Esophagus squamous epithelium (tissue), 5 donors: Measurements from ENCODE around the gene SP3. TPM values are rescaled to one million over a fixed set of nuclear protein-coding genes. Genes with fewer than 3 reads are reported as not detected.

ENCODE experiments used
- DNase-seq: peaks from one replicate; lab custom pipeline; 2025; lab: John Stamatoyannopoulos, UW
- H3K27ac ChIP-seq, 4 donors: fragments of 200-600 bp; sonication (generic); one replicate each; pipeline ENCODE4 v1.5.1; 2016 to 2019; ENCODE audit warnings: mild to moderate bottlenecking in 1 of 4
- H3K27me3 ChIP-seq, 4 donors: fragments of 200-600 bp; sonication (generic); 1 replicate in 3 of 4; 2 replicates in 1 of 4; pipeline versions ENCODE4 v1.5.1 to v1.6.0; 2017 to 2021; ENCODE audit warnings: antibody characterized with exemption in 1 of 4
- H3K36me3 ChIP-seq, 3 donors: fragments of 200-600 bp; sonication (generic); one replicate each; pipeline ENCODE4 v1.5.1; 2016 to 2019
- H3K4me1 ChIP-seq, 3 donors: fragments of 200-600 bp; sonication (generic); one replicate each; pipeline ENCODE4 v1.5.1; 2017 to 2019
- H3K4me3 ChIP-seq, 4 donors: fragments of 200-600 bp; sonication (generic); 1 replicate in 3 of 4; 2 replicates in 1 of 4; pipeline ENCODE4 v1.5.1; 2016 to 2019; ENCODE audit warnings: mild to moderate bottlenecking in 2 of 4, moderate library complexity in 1 of 4
- H3K9me3 ChIP-seq, 3 donors: fragments of 200-600 bp; sonication (generic); one replicate each; pipeline ENCODE4 v1.5.1; 2016 to 2019
- POLR2A ChIP-seq, 4 donors: fragments of 450-650 bp; IDR thresholded peaks; one replicate each; pipeline ENCODE4 v1.6.1; 2017; ENCODE audit warnings: antibody characterized with exemption in 4 of 4, mild to moderate bottlenecking in 4 of 4, moderate library complexity in 3 of 4
- WGBS, 2 donors: methylation state at CpG; one replicate each; pipeline ENCODE4 v1.1.5; 2018; 5-methylcytosine and 5-hydroxymethylcytosine counted together
- intact Hi-C: fragments of 100-400 bp; cut with DNase I; formaldehyde crosslinking; loops from one replicate; pipeline ENCODE4 v1.15.0; 2022
- total RNA-seq, 4 donors: library from RNA; depleted of rRNA; stranded (reverse); fragments of >200 nt; gene quantifications; one replicate each; pipeline ENCODE4 v1.1.0, GENCODE V29; 2016
- TF ChIP-seq, protein P1 (sequence below), 6 experiments: fragments of 450-650 bp in 4 of 6; fragments of 200-600 bp in 2 of 6; sonication (generic) in 2 of 6; IDR thresholded peaks; one replicate each; pipeline ENCODE4 v1.5.1; 2016 to 2019; ENCODE audit warnings: antibody characterized with exemption in 6 of 6, mild to moderate bottlenecking in 4 of 6, moderate library complexity in 4 of 6
- donor health status: DM: yes; HTN: yes; CAD: no.

The SP3 gene
- total RNA-seq, 4 donors from 2014 or later: 41.3 to 97.8 (median 67.6) TPM

DNA sequence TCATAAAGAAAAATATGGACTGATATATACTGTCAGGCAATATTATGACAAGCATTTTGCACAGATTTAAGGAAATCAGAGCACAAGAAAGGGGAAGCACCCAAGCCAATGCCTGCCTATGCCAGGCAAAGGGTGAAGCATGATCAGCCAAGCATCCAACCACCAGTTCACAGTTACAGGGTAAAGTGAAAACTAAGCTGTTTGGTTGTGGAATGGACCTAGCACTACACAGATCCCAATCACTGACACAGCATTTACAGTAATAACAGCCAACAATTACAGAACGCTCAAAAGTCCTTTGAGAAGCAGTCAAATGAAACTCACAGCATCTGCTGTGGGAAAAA is 90.3 kb downstream of the SP3 start:
- Histone ChIP-seq H3K36me3 (no peaks in the 10 kb centered on the region), H3K27me3 (no peaks in the 10 kb centered on the region), H3K9me3 (no peaks in the 10 kb centered on the region), H3K27ac (no peak overlapping the region), H3K4me3 (no peak overlapping the region), H3K4me1 (peaks cover 0 to 20% (median 10%) of the 10 kb centered on the region in 3 donors)
- TF ChIP-seq, protein P1, sequence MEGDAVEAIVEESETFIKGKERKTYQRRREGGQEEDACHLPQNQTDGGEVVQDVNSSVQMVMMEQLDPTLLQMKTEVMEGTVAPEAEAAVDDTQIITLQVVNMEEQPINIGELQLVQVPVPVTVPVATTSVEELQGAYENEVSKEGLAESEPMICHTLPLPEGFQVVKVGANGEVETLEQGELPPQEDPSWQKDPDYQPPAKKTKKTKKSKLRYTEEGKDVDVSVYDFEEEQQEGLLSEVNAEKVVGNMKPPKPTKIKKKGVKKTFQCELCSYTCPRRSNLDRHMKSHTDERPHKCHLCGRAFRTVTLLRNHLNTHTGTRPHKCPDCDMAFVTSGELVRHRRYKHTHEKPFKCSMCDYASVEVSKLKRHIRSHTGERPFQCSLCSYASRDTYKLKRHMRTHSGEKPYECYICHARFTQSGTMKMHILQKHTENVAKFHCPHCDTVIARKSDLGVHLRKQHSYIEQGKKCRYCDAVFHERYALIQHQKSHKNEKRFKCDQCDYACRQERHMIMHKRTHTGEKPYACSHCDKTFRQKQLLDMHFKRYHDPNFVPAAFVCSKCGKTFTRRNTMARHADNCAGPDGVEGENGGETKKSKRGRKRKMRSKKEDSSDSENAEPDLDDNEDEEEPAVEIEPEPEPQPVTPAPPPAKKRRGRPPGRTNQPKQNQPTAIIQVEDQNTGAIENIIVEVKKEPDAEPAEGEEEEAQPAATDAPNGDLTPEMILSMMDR (IDR thresholded peaks at IDR 0.05): no peak
- TF ChIP-seq POLR2A (IDR thresholded peaks at IDR 0.05): no peak
- DNase-seq: no peak
- intact Hi-C loops: no loop called here
- WGBS, 2 donors: 79 to 81% methylated on average over 1 of the region's 1 CpG

DNA sequence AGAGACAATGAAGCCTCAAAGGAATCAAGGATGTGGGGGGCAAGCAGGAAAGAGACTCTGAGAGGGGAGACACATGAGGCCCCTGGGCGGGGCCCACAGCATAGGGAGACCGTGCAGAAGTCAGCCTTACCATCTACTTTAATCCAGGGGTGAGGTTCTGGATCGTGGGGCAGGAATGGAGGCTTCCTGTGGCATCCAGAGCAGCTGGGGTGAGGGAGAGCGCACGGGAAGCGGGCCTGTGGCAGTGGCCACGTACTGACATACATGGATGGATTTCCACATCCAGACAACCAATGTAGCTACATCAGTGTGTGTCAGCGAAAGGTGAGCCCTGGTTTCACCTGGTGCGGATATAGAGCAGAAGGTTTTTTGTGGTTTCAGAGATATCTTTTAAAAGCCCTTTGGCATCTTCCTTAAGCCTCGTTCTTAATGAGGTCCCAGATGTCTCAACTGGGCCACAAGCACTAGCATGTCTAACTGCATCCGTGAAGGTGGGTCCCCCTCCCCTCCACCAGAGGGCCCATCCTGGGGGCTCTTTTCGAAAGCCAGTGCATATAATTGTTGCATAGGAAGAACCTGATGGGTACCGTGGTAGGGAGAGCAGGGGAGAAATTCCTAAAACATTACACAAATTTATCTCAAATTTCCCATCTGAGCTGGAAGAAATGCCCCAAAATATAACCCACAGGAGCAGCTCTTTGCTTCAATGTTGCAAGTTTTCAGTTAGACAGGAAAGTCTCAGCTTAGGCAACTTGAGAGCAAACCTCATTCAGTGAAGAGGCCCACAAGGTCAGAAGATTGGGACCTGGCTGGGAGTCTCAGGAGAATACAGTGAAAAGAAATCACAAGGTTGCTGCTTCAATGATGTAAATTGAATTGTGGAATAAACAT is 90.9 kb downstream of the SP3 start:
- no peak for TF ChIP-seq POLR2A (IDR thresholded peaks at IDR 0.05)
- TF ChIP-seq, protein P1 (IDR thresholded peaks at IDR 0.05): no peak
- intact Hi-C loops: no loop called here
- Histone ChIP-seq H3K27ac (peak overlapping the region in 1 of 4 donors; percentile 52), H3K4me3 (no peak overlapping the region), H3K4me1 (peaks cover 0 to 20% (median 10%) of the 10 kb centered on the region in 3 donors), H3K36me3 (no peaks in the 10 kb centered on the region), H3K27me3 (no peaks in the 10 kb centered on the region), H3K9me3 (no peaks in the 10 kb centered on the region)
- no peak for DNase-seq
- WGBS, 2 donors: 75 to 76% methylated on average over 13 of the region's 13 CpGs

DNA sequence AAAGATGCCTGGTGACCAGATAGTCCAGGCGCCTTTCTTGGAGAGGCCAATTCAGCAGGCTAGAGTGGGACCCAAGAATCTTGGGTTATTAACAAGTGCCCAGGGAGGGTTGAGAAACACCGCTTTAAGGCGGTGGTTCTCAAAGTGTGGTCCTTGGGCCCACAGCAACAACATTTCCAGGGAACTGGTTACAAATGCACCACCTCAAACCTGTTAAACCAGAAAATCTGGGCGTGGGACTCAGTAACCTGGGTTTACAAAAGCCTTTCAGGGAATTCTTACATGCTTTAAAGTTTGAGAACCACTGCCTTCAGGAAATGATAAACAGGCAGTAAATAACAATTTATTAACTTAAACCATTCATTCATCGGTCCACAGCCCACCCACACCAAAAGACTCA is 92.5 kb downstream of the SP3 start:
- Histone ChIP-seq H3K36me3 (no peaks in the 10 kb centered on the region), H3K9me3 (no peaks in the 10 kb centered on the region), H3K27me3 (no peaks in the 10 kb centered on the region), H3K4me1 (peaks cover 0 to 27% (median 10%) of the 10 kb centered on the region in 3 donors), H3K27ac (peak overlapping the region; percentile 29 to 72 (median 56)), H3K4me3 (no peak overlapping the region)
- 31 to 63% methylated on average over 3 to 4 of the region's 5 CpGs for WGBS, 2 donors
- TF ChIP-seq, protein P1 (IDR thresholded peaks at IDR 0.05): no peak
- intact Hi-C loops: no loop called here
- no peak for DNase-seq

DNA sequence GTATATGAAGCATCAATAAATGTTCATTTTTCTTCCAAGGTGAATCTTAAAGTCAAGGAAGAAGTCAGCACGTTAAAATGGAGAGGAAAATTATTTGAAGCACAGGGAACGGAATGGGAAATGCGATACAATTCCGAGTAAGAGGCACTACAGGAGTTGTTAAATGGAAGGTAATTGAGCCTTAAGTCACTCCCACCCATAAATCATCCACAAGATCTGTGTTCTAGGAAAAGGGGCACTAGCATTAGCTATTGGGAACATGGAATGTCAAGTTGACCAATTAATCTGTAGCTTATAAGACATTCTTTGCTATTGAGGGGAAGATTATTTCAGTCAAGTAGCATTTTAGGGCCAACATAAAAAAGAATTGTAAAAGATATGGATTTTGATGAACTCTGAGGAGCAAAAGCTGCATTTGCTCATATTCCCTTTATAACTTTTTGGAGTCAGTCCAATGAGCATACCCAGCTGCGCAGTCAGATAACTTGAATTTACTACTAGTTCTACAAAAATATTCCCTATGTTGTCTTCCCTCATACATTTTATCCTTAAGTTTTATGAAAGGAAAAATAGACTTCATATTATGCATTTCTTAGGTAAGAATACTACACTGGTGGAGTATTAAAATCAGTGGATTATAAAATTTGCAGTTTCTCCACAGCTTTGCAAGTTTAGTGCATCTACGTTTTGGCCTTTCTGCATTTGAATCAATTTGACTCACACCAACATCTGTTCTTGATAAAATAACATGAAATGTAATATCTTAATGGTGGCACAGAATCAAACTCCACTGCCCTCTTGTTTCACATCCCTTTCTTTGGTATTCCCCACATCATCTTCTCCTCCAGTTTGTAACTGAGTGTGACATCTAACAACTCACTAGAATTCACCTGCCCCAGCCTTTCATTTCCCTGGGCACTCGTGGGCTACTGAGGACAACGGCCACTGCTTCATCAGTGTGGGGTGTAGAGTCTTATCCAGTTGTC is 95.6 kb downstream of the SP3 start:
- TF ChIP-seq POLR2A (IDR thresholded peaks at IDR 0.05): no peak
- TF ChIP-seq, protein P1 (IDR thresholded peaks at IDR 0.05): no peak
- H3K4me1 ChIP-seq: peaks cover 0 to 45% (median 20%) of the 10 kb centered on the region in 3 donors
- DNase-seq: no peak
- no peaks in the 10 kb centered on the region for H3K36me3 ChIP-seq
- no peak overlapping the region for H3K4me3 ChIP-seq
- H3K9me3 ChIP-seq: no peaks in the 10 kb centered on the region
- 81 to 93% methylated on average over 8 of the region's 8 CpGs for WGBS, 2 donors
- H3K27me3 ChIP-seq: no peaks in the 10 kb centered on the region
- intact Hi-C loops: no loop called here
- no peak overlapping the region for H3K27ac ChIP-seq
